Suprapubic skin (tissue), 3 donors: ENCODE measurements around the gene SEPTIN8.

Experiments used
- CTCF ChIP-seq, 2 donors: fragments of 200-600 bp in 1 of 2; fragments of 450-650 bp in 1 of 2; sonication (generic) in 1 of 2; IDR thresholded peaks; one replicate each; pipeline ENCODE4 v1.5.1; 2016 to 2019; ENCODE audit warnings: antibody characterized with exemption in 2 of 2, mild to moderate bottlenecking in 1 of 2, moderate library complexity in 1 of 2
- EP300 ChIP-seq: sonication (generic); formaldehyde crosslinking; IDR thresholded peaks from one replicate; pipeline ENCODE4 v1.6.1; 2017; ENCODE audit warnings: antibody characterized with exemption
- POLR2A ChIP-seq, 2 donors: fragments of 450-650 bp; IDR thresholded peaks; one replicate each; pipeline ENCODE4 v1.6.1; 2017; ENCODE audit warnings: antibody characterized with exemption in 2 of 2, mild to moderate bottlenecking in 2 of 2, moderate library complexity in 2 of 2

- TF ChIP-seq POLR2A (IDR thresholded peaks at IDR 0.05) = no peak
- TF ChIP-seq CTCF (IDR thresholded peaks at IDR 0.05) = no peak
- TF ChIP-seq EP300 = no peak
Measured at GRCh38 chr5:132775476-132775961, 1.5 kb downstream of the SEPTIN8 start.
